RWPE2 (cell line): ENCODE data around the gene MYBBP1A.

Experiments
- ATAC-seq: fragments of 200-7000 bp; cut with Tn5 transposase; 3 replicates; pipeline ENCODE4 v1.9.1; 2021; ENCODE audit warnings: low read depth
- DNase-seq: peaks from one replicate; pipeline ENCODE4 v3.0.0-alpha.2; 2020; ENCODE audit warnings: low spot score
- H3K27ac ChIP-seq: fragments of 450-650 bp; 2 replicates; pipeline ENCODE4 v1.5.1; 2017; ENCODE audit warnings: mild to moderate bottlenecking; ENCODE audit not compliant: poor library complexity, severe bottlenecking
- H3K27me3 ChIP-seq: fragments of 250-450 bp; sonication (Bioruptor Pico); 2 replicates; pipeline ENCODE4 v1.5.1; 2021; ENCODE audit warnings: mild to moderate bottlenecking, moderate library complexity; ENCODE audit not compliant: insufficient read depth, poor library complexity, severe bottlenecking
- H3K36me3 ChIP-seq: fragments of 250-450 bp; sonication (Bioruptor Pico); 2 replicates; pipeline ENCODE4 v1.5.1; 2020; ENCODE audit warnings: low read depth, mild to moderate bottlenecking, moderate library complexity
- H3K4me1 ChIP-seq: fragments of 250-450 bp; sonication (Bioruptor Pico); 2 replicates; pipeline ENCODE4 v1.5.1; 2021; ENCODE audit warnings: mild to moderate bottlenecking, moderate library complexity; ENCODE audit not compliant: insufficient read depth, poor library complexity, severe bottlenecking
- H3K4me3 ChIP-seq: fragments of 250-450 bp; sonication (Bioruptor Pico); 2 replicates; pipeline ENCODE4 v1.5.1; 2021; ENCODE audit warnings: mild to moderate bottlenecking, moderate library complexity; ENCODE audit not compliant: severe bottlenecking
- H3K9me3 ChIP-seq: fragments of 250-450 bp; sonication (Bioruptor Pico); 2 replicates; pipeline ENCODE4 v1.5.1; 2021; ENCODE audit warnings: mild to moderate bottlenecking, moderate library complexity; ENCODE audit not compliant: severe bottlenecking
- CTCF ChIP-seq: fragments of 450-650 bp; IDR thresholded peaks from one replicate; pipeline ENCODE4 v1.5.1; 2017; ENCODE audit warnings: mild to moderate bottlenecking, moderate library complexity; ENCODE audit not compliant: poor library complexity, severe bottlenecking

Gene MYBBP1A

GRCh38 chr17:4520894-4521600 lies 34.1 kb downstream of the MYBBP1A start:
- H3K4me3 ChIP-seq: no peak overlapping the region
- H3K4me1 ChIP-seq: peaks cover 13% of the 10 kb centered on the region
- peak overlapping the region; percentile 29 for H3K27ac ChIP-seq
- DNase-seq (no peak), ATAC-seq (peak; percentile 88)
- H3K36me3 ChIP-seq: no peaks in the 10 kb centered on the region
- H3K27me3 ChIP-seq: no peaks in the 10 kb centered on the region
- no peaks in the 10 kb centered on the region for H3K9me3 ChIP-seq
- no peak for TF ChIP-seq CTCF

DNA sequence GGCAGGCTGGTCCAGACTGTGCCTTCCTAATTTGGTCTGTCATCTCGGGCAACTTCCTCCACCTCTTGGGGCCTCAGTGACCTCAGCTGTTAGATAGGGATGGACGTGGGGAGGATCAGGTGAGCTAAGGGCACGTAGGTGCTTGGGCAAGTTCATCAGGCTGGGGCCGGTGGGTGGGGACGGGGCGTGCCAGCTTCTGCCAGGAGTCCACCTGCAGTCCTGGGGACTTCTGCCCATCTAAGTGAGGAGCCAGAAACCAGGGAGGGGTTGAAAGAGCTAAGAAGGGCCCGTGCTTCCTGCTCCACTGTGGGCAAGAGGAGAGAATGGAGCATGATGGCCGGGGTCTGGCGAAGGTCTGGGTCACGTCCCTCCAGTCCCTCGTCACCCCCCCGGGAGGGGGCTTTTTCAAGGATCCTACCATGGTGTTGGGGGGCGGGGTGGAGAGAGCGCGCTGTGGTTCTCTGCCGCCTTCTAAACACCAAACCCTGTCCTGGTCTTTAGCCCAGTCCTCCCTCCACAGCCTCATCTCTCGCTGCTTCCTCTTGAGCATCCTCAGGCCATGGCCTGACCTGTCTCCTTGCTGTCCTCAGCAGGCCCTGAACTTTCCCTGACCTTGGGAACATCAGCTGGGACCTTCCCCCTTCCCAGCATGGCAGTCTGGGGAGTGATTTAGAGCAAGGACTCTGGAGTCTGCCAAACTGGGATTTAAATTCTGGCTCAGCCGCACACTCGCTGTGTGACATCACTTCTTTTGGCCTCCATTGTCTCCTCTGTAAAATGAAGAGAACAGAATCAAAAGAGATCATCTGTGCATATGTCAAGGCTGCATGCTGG lies 34.9 kb downstream of the MYBBP1A start:
- no peaks in the 10 kb centered on the region for H3K27me3 ChIP-seq
- peak overlapping the region; percentile 29 for H3K27ac ChIP-seq
- peaks cover 13% of the 10 kb centered on the region for H3K4me1 ChIP-seq
- ATAC-seq (no peak), DNase-seq (no peak)
- no peaks in the 10 kb centered on the region for H3K36me3 ChIP-seq
- H3K4me3 ChIP-seq: no peak overlapping the region
- TF ChIP-seq CTCF: no peak
- H3K9me3 ChIP-seq: no peaks in the 10 kb centered on the region

DNA sequence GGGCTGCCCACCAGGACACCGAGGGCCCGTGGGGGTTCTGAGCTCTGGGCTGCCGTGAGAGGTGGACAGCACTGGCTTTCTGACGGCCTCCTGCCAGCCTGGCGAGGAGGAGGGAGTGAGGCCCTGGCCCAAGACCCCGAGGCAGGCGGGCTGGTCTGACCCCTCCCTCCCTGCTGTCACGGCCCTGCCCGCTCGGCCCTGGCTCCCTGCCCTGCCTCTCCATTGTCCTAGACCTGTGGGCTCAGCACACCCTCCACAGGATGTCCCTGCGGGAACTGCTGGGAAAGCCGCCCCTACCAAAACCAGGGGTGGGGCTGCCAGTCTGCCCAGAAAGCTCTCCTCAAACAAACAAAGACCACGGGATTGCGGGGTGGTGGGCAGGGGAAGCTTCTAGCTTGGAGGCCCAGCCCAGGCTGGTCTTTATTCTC lies 35.8 kb downstream of the MYBBP1A start:
- TF ChIP-seq CTCF: no peak
- H3K4me1 ChIP-seq: peaks cover 13% of the 10 kb centered on the region
- DNase-seq: no peak
- H3K27me3 ChIP-seq: no peaks in the 10 kb centered on the region
- H3K9me3 ChIP-seq: no peaks in the 10 kb centered on the region
- no peak for ATAC-seq
- H3K27ac ChIP-seq: no peak overlapping the region
- H3K4me3 ChIP-seq: no peak overlapping the region
- no peaks in the 10 kb centered on the region for H3K36me3 ChIP-seq

DNA sequence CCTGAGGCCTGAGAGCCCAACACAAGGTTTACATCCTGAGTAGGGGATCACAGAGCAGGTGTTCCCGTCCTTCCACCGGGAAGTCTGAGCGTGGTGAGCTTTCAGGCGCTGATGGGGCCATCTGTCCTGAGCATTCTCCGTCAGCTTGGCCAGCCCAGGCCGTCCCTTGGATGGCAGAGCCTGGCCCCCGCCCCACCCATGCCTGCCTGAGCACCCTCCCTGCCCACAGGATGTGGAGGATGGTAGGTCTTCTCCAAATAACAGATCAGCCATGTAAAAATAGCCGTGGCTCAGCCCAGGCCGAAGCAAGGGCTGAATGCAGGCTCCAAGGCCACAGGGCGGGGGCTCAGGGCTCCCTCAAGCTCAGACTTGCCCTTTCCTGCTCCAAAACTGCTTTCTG lies 36.3 kb downstream of the MYBBP1A start:
- Histone ChIP-seq H3K27ac (no peak overlapping the region), H3K4me1 (peaks cover 13% of the 10 kb centered on the region)

More for the DNA sequence above, 36.3 kb downstream of the MYBBP1A start:
- Histone ChIP-seq H3K9me3 (no peaks in the 10 kb centered on the region), H3K4me3 (no peak overlapping the region), H3K36me3 (no peaks in the 10 kb centered on the region), H3K27me3 (no peaks in the 10 kb centered on the region)
- TF ChIP-seq CTCF: no peak
- DNase-seq (no peak), ATAC-seq (no peak)
